GM21619 (cell line): ENCODE measurements around the gene CCNY.

Experiments used
- ATAC-seq: cut with Tn5 transposase; IDR thresholded peaks from one replicate; pipeline ENCODE4 v1.9.1; 2021; ENCODE audit not compliant: unreplicated experiment

The CCNY gene

GRCh38 chr10:35611750-35612149, 275.4 kb downstream of the CCNY start:
- no peak for ATAC-seq

GRCh38 chr10:35612385-35613106, 276.2 kb downstream of the CCNY start:
- ATAC-seq = no peak

GRCh38 chr10:35613107-35613440, 276.8 kb downstream of the CCNY start:
- no peak for ATAC-seq

GRCh38 chr10:35613597-35614226, 277.4 kb downstream of the CCNY start:
- no peak for ATAC-seq

GRCh38 chr10:35614312-35614711, 278.0 kb downstream of the CCNY start:
- ATAC-seq = no peak
